WI38 (cell line): ENCODE measurements around the gene MARCHF2.
A peak's percentile ranks its signal among the peaks of the same experiment; 100 is the strongest.

Experiments used
- H3K4me3 ChIP-seq: 2 replicates; pipeline ENCODE4 v1.5.1; 2011; ENCODE audit warnings: low read depth, mild to moderate bottlenecking, control low read depth, low read length
- CTCF ChIP-seq: IDR thresholded peaks from 2 replicates; pipeline ENCODE4 v1.5.1; 2012; ENCODE audit warnings: low read depth, mild to moderate bottlenecking, control low read depth, low read length

MARCHF2 gene

GRCh38 chr19:8446061-8446709 is 33.1 kb downstream of the MARCHF2 start:
- H3K4me3 ChIP-seq: peak overlapping the region; percentile 96
- no peak for TF ChIP-seq CTCF

GRCh38 chr19:8449830-8450229 is 36.7 kb downstream of the MARCHF2 start:
- H3K4me3 ChIP-seq: no peak overlapping the region
- TF ChIP-seq CTCF: no peak

- no peak for TF ChIP-seq CTCF
- no peak overlapping the region for H3K4me3 ChIP-seq
Observed at GRCh38 chr19:8451377-8451776, 38.3 kb downstream of the MARCHF2 start.

GRCh38 chr19:8451885-8452284 is 38.8 kb downstream of the MARCHF2 start:
- H3K4me3 ChIP-seq: no peak overlapping the region
- TF ChIP-seq CTCF: no peak

GRCh38 chr19:8452446-8453123 is 39.5 kb downstream of the MARCHF2 start:
- H3K4me3 ChIP-seq: no peak overlapping the region
- no peak for TF ChIP-seq CTCF

- TF ChIP-seq CTCF: no peak
- H3K4me3 ChIP-seq: no peak overlapping the region
Observed at GRCh38 chr19:8453616-8454015, 40.5 kb downstream of the MARCHF2 start.

GRCh38 chr19:8454218-8454617 is 41.1 kb downstream of the MARCHF2 start:
- no peak overlapping the region for H3K4me3 ChIP-seq
- TF ChIP-seq CTCF: no peak
